IMR-90 (cell line): ENCODE results near the gene EPB41L3.

Experiments used
- BHLHE40 ChIP-seq: fragments of 150-350 bp; IDR thresholded peaks from 2 replicates; pipeline ENCODE4 v1.6.1; 2016; ENCODE audit warnings: mild to moderate bottlenecking, low read depth, low read length
- RAD21 ChIP-seq: IDR thresholded peaks from 2 replicates; pipeline ENCODE4 v1.6.1; 2012; ENCODE audit warnings: low read length, improper control_type of control experiment
- RFX5 ChIP-seq: IDR thresholded peaks from 2 replicates; pipeline ENCODE4 v1.8.0; 2012; ENCODE audit warnings: low read depth, mild to moderate bottlenecking, low read length, moderate library complexity

DNA sequence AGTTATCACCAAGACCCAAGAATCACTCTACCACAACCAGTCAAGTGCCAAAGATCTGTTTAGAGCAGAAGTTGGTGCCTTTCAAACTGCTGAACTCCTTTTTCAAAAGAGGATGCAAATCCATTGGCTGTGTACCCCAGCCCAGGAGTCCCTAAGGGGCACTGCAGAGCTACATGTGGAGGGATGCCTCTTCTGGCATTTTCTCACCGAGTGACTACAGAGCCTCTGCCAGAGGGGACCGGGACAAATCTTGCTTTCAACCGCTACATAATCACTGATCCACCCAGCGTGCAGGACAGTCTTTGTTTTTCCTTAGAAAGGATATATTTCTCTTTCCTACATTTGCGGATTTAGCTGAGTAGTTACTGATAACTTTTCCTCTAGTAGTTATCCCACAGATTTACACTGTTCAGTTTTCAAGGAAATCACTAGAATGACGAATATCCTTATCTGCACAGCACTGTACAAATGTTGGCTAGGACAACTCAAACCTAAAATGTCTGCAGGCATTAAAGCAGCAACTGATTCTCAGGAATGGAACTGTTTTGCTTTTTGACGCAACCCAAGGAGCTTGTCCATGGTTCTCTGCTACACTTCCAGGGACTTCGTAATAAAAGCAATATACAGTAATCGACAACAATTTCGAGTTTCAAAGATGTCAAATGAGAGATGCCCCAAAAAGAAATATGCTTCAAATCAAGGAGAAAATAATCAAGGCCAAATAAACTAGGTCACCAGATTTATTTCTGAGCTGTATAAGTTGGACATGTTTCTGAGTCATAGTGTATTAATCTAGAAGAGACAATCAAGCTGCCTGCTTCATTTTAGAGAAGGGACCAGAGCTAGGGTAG is 24.1 kb downstream of the EPB41L3 start:
- TF ChIP-seq BHLHE40 (no peak), RFX5 (no peak), RAD21 (no peak)
